Hepatocyte (in vitro differentiated cells): ENCODE data around the gene LAMB4.

ENCODE experiments used
- EZH2 ChIP-seq: fragments of 200-600 bp; sonication (generic); IDR thresholded peaks from 2 replicates; pipeline ENCODE4 v1.6.1; 2016; ENCODE audit warnings: antibody characterized with exemption, mild to moderate bottlenecking, borderline replicate concordance
- EZH2phosphoT487 ChIP-seq: fragments of 200-600 bp; sonication (generic); IDR thresholded peaks from one replicate; pipeline ENCODE4 v1.6.1; 2018; ENCODE audit warnings: antibody characterized with exemption, mild to moderate bottlenecking, low read depth, moderate library complexity; ENCODE audit not compliant: unreplicated experiment, severe bottlenecking
- TF ChIP-seq, protein P1 (sequence below): fragments of 200-600 bp; sonication (generic); IDR thresholded peaks from 2 replicates; pipeline ENCODE4 v1.5.1; 2016; ENCODE audit warnings: antibody characterized with exemption, mild to moderate bottlenecking; ENCODE audit not compliant: poor library complexity

DNA sequence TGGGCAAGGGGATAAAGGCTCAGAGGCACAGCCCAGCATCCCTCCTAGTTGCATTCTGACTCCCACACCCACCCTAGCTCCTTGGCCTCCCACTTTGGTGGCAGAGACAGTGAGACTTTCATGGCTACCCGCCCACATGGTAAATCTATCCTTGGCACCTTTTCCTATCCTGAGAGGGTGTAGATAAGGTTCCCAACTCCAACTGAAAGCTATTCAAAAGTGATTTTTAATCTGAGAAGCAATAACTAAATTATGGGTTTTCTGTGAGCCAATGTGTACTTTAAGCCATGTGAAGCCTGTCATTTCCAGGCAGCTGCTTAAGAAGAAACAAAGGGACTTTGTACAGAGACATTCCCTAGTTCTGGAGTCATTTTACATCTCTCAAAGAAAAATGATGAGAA is 136.3 kb downstream of the LAMB4 start:
- TF ChIP-seq, protein P1, sequence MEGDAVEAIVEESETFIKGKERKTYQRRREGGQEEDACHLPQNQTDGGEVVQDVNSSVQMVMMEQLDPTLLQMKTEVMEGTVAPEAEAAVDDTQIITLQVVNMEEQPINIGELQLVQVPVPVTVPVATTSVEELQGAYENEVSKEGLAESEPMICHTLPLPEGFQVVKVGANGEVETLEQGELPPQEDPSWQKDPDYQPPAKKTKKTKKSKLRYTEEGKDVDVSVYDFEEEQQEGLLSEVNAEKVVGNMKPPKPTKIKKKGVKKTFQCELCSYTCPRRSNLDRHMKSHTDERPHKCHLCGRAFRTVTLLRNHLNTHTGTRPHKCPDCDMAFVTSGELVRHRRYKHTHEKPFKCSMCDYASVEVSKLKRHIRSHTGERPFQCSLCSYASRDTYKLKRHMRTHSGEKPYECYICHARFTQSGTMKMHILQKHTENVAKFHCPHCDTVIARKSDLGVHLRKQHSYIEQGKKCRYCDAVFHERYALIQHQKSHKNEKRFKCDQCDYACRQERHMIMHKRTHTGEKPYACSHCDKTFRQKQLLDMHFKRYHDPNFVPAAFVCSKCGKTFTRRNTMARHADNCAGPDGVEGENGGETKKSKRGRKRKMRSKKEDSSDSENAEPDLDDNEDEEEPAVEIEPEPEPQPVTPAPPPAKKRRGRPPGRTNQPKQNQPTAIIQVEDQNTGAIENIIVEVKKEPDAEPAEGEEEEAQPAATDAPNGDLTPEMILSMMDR = no peak
- TF ChIP-seq EZH2phosphoT487 = no peak
- no peak for TF ChIP-seq EZH2
